Measurements from ENCODE around the gene CD52.

DNA sequence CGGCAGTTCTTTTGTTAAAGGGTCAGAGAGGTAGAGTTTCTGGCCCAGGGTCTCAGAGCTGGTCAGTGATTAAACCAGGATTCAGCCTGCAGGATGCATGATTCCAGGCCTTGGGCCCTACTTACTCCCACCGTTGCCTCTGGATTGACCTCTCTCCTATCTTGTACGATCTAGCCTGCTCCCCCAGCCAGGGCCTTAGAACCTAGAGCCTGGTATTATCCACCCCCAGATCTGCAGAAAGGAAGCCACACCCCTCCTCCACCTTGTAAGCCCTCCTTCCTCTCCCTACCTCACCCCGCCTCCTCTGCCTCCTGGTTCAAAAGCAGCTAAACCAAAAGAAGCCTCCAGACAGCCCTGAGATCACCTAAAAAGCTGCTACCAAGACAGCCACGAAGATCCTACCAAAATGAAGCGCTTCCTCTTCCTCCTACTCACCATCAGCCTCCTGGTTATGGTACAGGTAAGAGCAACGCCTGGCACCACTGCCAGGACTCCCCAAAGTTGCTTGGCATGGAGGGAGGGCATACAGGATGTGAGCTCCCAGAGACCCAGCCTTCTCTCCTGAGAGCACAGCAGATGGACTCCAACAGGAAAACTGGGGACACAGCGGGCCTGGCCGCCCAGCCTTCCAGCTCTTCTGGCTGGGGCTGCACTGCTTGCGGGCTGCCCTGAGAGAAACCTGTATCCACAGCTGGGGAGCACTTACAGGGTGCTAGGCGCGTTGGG is at the start of gene CD52:
- TF ChIP-seq POLR2A (IDR thresholded peaks at IDR 0.05; ENCODE audit: borderline replicate concordance, extremely low read depth, insufficient read depth, insufficient read length), result no peak
- TF ChIP-seq, protein P1, sequence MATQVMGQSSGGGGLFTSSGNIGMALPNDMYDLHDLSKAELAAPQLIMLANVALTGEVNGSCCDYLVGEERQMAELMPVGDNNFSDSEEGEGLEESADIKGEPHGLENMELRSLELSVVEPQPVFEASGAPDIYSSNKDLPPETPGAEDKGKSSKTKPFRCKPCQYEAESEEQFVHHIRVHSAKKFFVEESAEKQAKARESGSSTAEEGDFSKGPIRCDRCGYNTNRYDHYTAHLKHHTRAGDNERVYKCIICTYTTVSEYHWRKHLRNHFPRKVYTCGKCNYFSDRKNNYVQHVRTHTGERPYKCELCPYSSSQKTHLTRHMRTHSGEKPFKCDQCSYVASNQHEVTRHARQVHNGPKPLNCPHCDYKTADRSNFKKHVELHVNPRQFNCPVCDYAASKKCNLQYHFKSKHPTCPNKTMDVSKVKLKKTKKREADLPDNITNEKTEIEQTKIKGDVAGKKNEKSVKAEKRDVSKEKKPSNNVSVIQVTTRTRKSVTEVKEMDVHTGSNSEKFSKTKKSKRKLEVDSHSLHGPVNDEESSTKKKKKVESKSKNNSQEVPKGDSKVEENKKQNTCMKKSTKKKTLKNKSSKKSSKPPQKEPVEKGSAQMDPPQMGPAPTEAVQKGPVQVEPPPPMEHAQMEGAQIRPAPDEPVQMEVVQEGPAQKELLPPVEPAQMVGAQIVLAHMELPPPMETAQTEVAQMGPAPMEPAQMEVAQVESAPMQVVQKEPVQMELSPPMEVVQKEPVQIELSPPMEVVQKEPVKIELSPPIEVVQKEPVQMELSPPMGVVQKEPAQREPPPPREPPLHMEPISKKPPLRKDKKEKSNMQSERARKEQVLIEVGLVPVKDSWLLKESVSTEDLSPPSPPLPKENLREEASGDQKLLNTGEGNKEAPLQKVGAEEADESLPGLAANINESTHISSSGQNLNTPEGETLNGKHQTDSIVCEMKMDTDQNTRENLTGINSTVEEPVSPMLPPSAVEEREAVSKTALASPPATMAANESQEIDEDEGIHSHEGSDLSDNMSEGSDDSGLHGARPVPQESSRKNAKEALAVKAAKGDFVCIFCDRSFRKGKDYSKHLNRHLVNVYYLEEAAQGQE (IDR thresholded peaks at IDR 0.05; ENCODE audit: low read depth), result no peak
- TF ChIP-seq, protein P2, sequence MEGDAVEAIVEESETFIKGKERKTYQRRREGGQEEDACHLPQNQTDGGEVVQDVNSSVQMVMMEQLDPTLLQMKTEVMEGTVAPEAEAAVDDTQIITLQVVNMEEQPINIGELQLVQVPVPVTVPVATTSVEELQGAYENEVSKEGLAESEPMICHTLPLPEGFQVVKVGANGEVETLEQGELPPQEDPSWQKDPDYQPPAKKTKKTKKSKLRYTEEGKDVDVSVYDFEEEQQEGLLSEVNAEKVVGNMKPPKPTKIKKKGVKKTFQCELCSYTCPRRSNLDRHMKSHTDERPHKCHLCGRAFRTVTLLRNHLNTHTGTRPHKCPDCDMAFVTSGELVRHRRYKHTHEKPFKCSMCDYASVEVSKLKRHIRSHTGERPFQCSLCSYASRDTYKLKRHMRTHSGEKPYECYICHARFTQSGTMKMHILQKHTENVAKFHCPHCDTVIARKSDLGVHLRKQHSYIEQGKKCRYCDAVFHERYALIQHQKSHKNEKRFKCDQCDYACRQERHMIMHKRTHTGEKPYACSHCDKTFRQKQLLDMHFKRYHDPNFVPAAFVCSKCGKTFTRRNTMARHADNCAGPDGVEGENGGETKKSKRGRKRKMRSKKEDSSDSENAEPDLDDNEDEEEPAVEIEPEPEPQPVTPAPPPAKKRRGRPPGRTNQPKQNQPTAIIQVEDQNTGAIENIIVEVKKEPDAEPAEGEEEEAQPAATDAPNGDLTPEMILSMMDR (IDR thresholded peaks at IDR 0.05 in 2 of 3, conservative IDR thresholded peaks at IDR 0.05 in 1 of 3; ENCODE audit: borderline replicate concordance in 1 of 3, insufficient read depth in 1 of 3, low read depth in 2 of 3, low read length in 2 of 3), result no peak
- no peak for TF ChIP-seq SRF (IDR thresholded peaks at IDR 0.05; ENCODE audit: low read depth)
